ENCODE results near the gene DACH2. TPM values are rescaled to one million over a fixed set of nuclear protein-coding genes. Genes with fewer than 3 reads are reported as not detected.

The DACH2 gene
- total and polyA plus RNA-seq, 4 donors, result 0.23 TPM; not detected in 3

- Histone ChIP-seq H3K27me3 (ENCODE audit: control insufficient read depth in 4 of 4, insufficient read depth in 4 of 4, low read length in 3 of 4) (no peaks in the 10 kb centered on the region), H3K9ac (ENCODE audit: low read depth in 1 of 2, low read length in 2 of 2) (no peak overlapping the region), H3K4me3 (ENCODE audit: low read depth in 1 of 3, low read length in 3 of 3) (no peak overlapping the region), H3K36me3 (ENCODE audit: control insufficient read depth in 4 of 4, insufficient read depth in 3 of 4, low read depth in 1 of 4, low read length in 3 of 4) (no peaks in the 10 kb centered on the region), H3K27ac (ENCODE audit: low read depth in 1 of 2, low read length in 2 of 2) (no peak overlapping the region), H3K9me3 (ENCODE audit: control insufficient read depth in 4 of 4, low read length in 3 of 4) (no peaks in the 10 kb centered on the region), H3K4me1 (ENCODE audit: control insufficient read depth in 4 of 4, insufficient read depth in 4 of 4, low read length in 3 of 4) (peaks cover 0 to 3% (median 0%) of the 10 kb centered on the region in 4 donors)
- TF ChIP-seq ZBTB33 (IDR thresholded peaks at IDR 0.05) (no peak), REST (IDR thresholded peaks at IDR 0.05) (no peak), CTCF (IDR thresholded peaks at IDR 0.05; ENCODE audit: low read depth, low read length, missing input control) (no peak), HNF4G (IDR thresholded peaks at IDR 0.05) (no peak), JUND (IDR thresholded peaks at IDR 0.05) (no peak)
- no peak for DNase-seq (ENCODE audit: low spot score)
- WGBS, result 73% methylated on average over 3 of the region's 3 CpGs
Observed at GRCh38 chrX:86724277-86724676, 576.0 kb downstream of the DACH2 start.

- Histone ChIP-seq H3K4me1 (ENCODE audit: control insufficient read depth in 4 of 4, insufficient read depth in 4 of 4, low read length in 3 of 4) (no peaks in the 10 kb centered on the region), H3K27me3 (ENCODE audit: control insufficient read depth in 4 of 4, insufficient read depth in 4 of 4, low read length in 3 of 4) (no peaks in the 10 kb centered on the region), H3K9me3 (ENCODE audit: control insufficient read depth in 4 of 4, low read length in 3 of 4) (no peaks in the 10 kb centered on the region), H3K36me3 (ENCODE audit: control insufficient read depth in 4 of 4, insufficient read depth in 3 of 4, low read depth in 1 of 4, low read length in 3 of 4) (no peaks in the 10 kb centered on the region), H3K27ac (ENCODE audit: low read depth in 1 of 2, low read length in 2 of 2) (no peak overlapping the region), H3K9ac (ENCODE audit: low read depth in 1 of 2, low read length in 2 of 2) (no peak overlapping the region), H3K4me3 (ENCODE audit: low read depth in 1 of 3, low read length in 3 of 3) (no peak overlapping the region)
- 67% methylated on average over 3 of the region's 3 CpGs for WGBS
- no peak for TF ChIP-seq GABPA (IDR thresholded peaks at IDR 0.05 in 1 of 2, conservative IDR thresholded peaks at IDR 0.05 in 1 of 2)
- no peak for TF ChIP-seq RXRA (IDR thresholded peaks at IDR 0.05)
- no peak for TF ChIP-seq ATF3 (IDR thresholded peaks at IDR 0.05)
- TF ChIP-seq ZBTB33 (IDR thresholded peaks at IDR 0.05), result no peak
- TF ChIP-seq JUND (IDR thresholded peaks at IDR 0.05), result no peak
- TF ChIP-seq REST (IDR thresholded peaks at IDR 0.05), result no peak
- no peak for TF ChIP-seq FOXA1 (IDR thresholded peaks at IDR 0.05)
- TF ChIP-seq FOXA2 (IDR thresholded peaks at IDR 0.05), result no peak
- TF ChIP-seq NR2F2 (IDR thresholded peaks at IDR 0.05), result no peak
- TF ChIP-seq MAX (IDR thresholded peaks at IDR 0.05), result no peak
- no peak for TF ChIP-seq YY1 (IDR thresholded peaks at IDR 0.05)
- no peak for TF ChIP-seq TAF1 (conservative IDR thresholded peaks at IDR 0.05)
- no peak for TF ChIP-seq HNF4A (conservative IDR thresholded peaks at IDR 0.05)
- no peak for TF ChIP-seq RAD21 (IDR thresholded peaks at IDR 0.05)
- DNase-seq (ENCODE audit: low spot score), result no peak
Observed at GRCh38 chrX:86747091-86747490, 598.8 kb downstream of the DACH2 start.
